ENCODE measurements around the gene CYTH2.

CYTH2 gene

DNA sequence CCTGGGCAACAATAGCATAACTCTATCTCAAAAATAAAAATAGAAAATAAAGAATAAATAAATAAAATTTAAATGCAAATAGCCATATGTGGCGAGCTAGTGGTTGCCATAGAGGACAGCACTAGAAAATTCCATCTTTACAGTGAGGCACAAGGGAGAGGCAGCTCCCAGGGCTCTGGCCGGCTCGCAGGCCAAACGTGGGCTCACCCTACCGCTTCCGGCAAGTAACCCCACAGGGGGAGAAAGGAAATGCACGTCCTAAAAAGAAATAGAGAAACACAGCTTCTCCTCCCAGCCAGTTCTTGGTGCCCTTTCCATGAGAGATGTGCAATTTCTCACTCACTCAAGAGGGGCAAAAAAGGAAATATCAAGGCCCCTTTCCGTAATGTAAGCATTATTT, 35.8 kb upstream of the CYTH2 start:
- H3K4me1 ChIP-seq (ENCODE audit: low read length) = no peaks in the 10 kb centered on the region
- H3K79me2 ChIP-seq (ENCODE audit: low read length) = no peaks in the 10 kb centered on the region
- H3K4me2 ChIP-seq (ENCODE audit: low read depth, low read length) = no peak overlapping the region
- no peaks in the 10 kb centered on the region for H3K27me3 ChIP-seq (replicated peaks; ENCODE audit: insufficient read depth, low read length)
- H3K36me3 ChIP-seq (replicated peaks; ENCODE audit: insufficient read depth, low read length) = no peaks in the 10 kb centered on the region
- no peak overlapping the region for H3K27ac ChIP-seq (ENCODE audit: low read length)
- H3F3A ChIP-seq (ENCODE audit: insufficient read depth, low read length) = no peaks in the 10 kb centered on the region
- no peaks in the 10 kb centered on the region for H3K9me2 ChIP-seq (replicated peaks; ENCODE audit: insufficient read depth, low read length)
- H4K20me1 ChIP-seq (ENCODE audit: insufficient read depth, low read length) = no peaks in the 10 kb centered on the region
- DNase-seq = no peak
- H2AFZ ChIP-seq (ENCODE audit: low read length) = no peak overlapping the region
- TF ChIP-seq CTCF (IDR thresholded peaks at IDR 0.05; ENCODE audit: low read length) = no peak
- TF ChIP-seq EZH2 (optimal IDR thresholded peaks at IDR 0.05; ENCODE audit: low read depth, low read length) = no peak
- TF ChIP-seq EZH2phosphoT487 (IDR thresholded peaks at IDR 0.05; ENCODE audit: low read length) = no peak
- H3K9ac ChIP-seq (ENCODE audit: low read length) = no peak overlapping the region
- no peak overlapping the region for H3K4me3 ChIP-seq (ENCODE audit: low read length)
- no peaks in the 10 kb centered on the region for H3K9me3 ChIP-seq (replicated peaks; ENCODE audit: insufficient read depth, low read length)

DNA sequence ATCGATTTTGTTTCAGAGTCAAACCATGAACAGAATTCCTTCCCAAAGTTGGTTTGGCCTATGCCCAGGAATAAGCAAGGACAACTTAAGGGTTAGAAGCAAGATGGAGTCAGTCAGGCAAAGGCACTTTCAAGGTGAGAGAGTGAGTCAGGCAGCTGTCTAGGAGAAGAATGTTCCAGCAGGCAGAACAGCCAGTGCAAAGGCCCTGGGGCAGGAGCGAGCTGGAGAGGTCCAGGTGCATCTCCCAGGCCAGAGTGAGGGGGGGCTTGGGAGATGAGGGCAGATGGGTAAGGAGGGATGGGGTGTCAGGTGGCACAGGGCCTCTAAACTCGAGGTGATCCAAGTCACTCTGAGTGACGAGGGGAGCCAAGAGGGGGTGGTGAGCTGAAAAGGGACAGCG, 32.6 kb upstream of the CYTH2 start:
- TF ChIP-seq EZH2phosphoT487 (IDR thresholded peaks at IDR 0.05; ENCODE audit: low read length) (no peak), EZH2 (optimal IDR thresholded peaks at IDR 0.05; ENCODE audit: low read depth, low read length) (no peak), CTCF (IDR thresholded peaks at IDR 0.05; ENCODE audit: low read length) (no peak)
- Histone ChIP-seq H3K9me2 (replicated peaks; ENCODE audit: insufficient read depth, low read length) (no peaks in the 10 kb centered on the region), H3K4me3 (ENCODE audit: low read length) (no peak overlapping the region)

DNA sequence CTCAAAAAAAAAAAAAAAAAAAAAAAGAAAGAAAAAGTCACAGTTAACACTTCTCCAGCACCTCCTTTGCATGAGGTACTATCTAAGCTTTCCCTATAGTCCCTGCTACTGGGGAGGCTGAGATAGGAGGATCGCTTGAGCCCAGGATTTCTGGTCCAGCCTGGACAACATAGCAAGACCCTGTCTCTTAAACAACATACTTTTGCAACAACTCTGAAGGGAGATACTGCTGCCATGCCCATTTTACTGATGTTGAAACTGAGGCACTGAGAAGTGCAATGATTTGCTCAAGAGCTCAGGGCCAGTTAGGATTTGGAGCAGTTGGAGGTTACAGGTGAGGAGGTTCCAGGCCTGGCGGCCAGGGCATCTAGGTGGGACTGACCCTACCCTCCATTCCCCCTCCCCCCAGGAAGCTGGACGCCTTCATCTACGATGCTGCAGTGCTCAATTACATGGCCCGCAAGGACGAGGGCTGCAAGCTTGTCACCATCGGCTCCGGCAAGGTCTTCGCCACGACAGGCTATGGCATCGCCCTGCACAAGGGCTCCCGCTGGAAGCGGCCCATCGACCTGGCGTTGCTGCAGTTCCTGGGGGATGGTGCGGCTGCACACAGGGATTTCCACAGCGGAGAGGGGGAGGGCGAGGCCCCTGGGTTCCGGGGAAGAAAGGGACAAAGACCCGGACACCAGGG, 27.7 kb upstream of the CYTH2 start:
- H3K4me3 ChIP-seq (ENCODE audit: low read length) = no peak overlapping the region
- DNase-seq = no peak
- no peaks in the 10 kb centered on the region for H3K9me2 ChIP-seq (replicated peaks; ENCODE audit: insufficient read depth, low read length)
- no peaks in the 10 kb centered on the region for H3K27me3 ChIP-seq (replicated peaks; ENCODE audit: insufficient read depth, low read length)
- peaks cover 7% of the 10 kb centered on the region for H3K79me2 ChIP-seq (ENCODE audit: low read length)
- H3K9me3 ChIP-seq (replicated peaks; ENCODE audit: insufficient read depth, low read length) = no peaks in the 10 kb centered on the region
- H4K20me1 ChIP-seq (ENCODE audit: insufficient read depth, low read length) = no peaks in the 10 kb centered on the region
- peaks cover 13% of the 10 kb centered on the region for H3F3A ChIP-seq (ENCODE audit: insufficient read depth, low read length)
- TF ChIP-seq EZH2 (optimal IDR thresholded peaks at IDR 0.05; ENCODE audit: low read depth, low read length) (no peak), EZH2phosphoT487 (IDR thresholded peaks at IDR 0.05; ENCODE audit: low read length) (no peak), CTCF (IDR thresholded peaks at IDR 0.05; ENCODE audit: low read length) (no peak)
- H3K27ac ChIP-seq (ENCODE audit: low read length) = no peak overlapping the region
- H2AFZ ChIP-seq (ENCODE audit: low read length) = no peak overlapping the region
- H3K4me2 ChIP-seq (ENCODE audit: low read depth, low read length) = no peak overlapping the region
- H3K36me3 ChIP-seq (replicated peaks; ENCODE audit: insufficient read depth, low read length) = no peaks in the 10 kb centered on the region
- peaks cover 12% of the 10 kb centered on the region for H3K4me1 ChIP-seq (ENCODE audit: low read length)
- no peak overlapping the region for H3K9ac ChIP-seq (ENCODE audit: low read length)

More for the DNA sequence above, 32.6 kb upstream of the CYTH2 start:
- no peaks in the 10 kb centered on the region for H3K36me3 ChIP-seq (replicated peaks; ENCODE audit: insufficient read depth, low read length)
- H3K27ac ChIP-seq (ENCODE audit: low read length) = no peak overlapping the region
- no peaks in the 10 kb centered on the region for H3K4me1 ChIP-seq (ENCODE audit: low read length)
- H3K9ac ChIP-seq (ENCODE audit: low read length) = no peak overlapping the region
- DNase-seq = no peak
- no peak overlapping the region for H3K4me2 ChIP-seq (ENCODE audit: low read depth, low read length)
- no peaks in the 10 kb centered on the region for H4K20me1 ChIP-seq (ENCODE audit: insufficient read depth, low read length)
- H3F3A ChIP-seq (ENCODE audit: insufficient read depth, low read length) = no peaks in the 10 kb centered on the region
- no peaks in the 10 kb centered on the region for H3K9me3 ChIP-seq (replicated peaks; ENCODE audit: insufficient read depth, low read length)
- no peaks in the 10 kb centered on the region for H3K79me2 ChIP-seq (ENCODE audit: low read length)
- no peak overlapping the region for H2AFZ ChIP-seq (ENCODE audit: low read length)
- H3K27me3 ChIP-seq (replicated peaks; ENCODE audit: insufficient read depth, low read length) = no peaks in the 10 kb centered on the region

Data from MM.1S (cell line).